Non-pigmented ciliary epithelial cell (primary cell): Measurements from ENCODE around the gene OSBPL6.
"Not testable (repeated sequence)": the region's sequence is repeated elsewhere in the genome, so short reads cannot be mapped to it uniquely, and the experiment has no call there.

Experiments
- DNase-seq: peaks from one replicate; pipeline ENCODE4 v3.0.0-alpha.2; 2010; ENCODE audit warnings: low read depth

Gene OSBPL6

DNA sequence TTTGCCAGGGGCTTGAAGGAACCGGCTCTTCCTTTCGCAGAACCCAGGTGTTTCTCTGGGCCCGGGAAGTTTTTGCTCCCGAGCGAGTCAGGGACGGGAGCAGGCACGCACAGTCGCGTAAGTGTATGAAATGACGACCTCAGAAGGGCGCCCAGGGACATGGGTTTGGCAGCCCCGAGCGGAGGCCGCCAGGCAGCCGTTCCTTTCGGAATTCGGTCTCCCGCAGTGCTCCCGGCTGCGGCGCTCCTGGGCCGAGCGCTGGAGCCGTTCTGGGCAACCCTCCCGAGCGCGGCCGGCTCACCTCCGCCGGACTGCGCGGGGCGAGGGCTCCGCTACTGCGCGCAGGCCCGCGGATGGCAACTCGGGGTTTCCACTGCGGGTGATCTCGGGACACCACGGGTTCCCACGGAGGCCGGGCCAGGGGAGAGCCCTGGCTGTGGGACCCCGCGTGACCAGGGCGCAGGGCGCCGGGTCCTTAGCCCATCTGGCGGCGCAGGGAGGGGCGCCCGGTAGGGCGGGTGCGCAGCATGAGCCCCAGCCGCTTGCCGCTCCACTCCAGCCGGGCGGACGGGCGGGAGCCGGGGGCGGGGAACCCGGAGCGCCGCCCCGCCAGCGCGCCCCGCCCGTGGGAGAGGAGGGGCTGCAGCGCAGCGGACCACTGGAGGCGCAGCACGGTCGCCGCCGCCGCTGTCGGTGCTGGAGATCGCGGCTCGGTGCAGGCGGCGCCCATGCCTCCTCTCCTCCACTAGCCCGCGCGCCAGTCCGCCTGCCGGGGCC lies at the start of gene OSBPL6:
Gene OSBPL6 (plus strand): TSS at position 690 of the 777 bp plus-strand sequence. CDS start 111,673 bp downstream, outside the sequence.
- no peak for DNase-seq

DNA sequence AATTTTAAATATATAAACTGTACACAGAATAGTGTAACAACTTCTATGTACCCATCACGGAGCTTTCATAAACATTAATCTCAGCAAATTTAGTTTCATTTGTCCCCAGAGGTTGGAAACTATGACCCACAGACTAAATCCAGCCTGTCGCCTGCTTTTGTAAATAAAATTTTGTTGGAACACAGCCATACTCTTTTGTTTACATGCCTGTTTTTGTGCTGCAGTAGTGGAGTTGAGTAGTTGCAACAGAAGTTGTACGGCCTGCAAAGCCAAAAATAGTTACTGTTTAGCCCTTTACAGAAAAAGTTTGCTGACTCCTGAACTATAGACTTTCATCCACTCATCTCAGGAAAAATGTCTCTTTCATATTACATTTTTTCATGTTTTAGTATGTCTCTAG lies 42.3 kb upstream of the OSBPL6 start:
- DNase-seq: no peak

DNA sequence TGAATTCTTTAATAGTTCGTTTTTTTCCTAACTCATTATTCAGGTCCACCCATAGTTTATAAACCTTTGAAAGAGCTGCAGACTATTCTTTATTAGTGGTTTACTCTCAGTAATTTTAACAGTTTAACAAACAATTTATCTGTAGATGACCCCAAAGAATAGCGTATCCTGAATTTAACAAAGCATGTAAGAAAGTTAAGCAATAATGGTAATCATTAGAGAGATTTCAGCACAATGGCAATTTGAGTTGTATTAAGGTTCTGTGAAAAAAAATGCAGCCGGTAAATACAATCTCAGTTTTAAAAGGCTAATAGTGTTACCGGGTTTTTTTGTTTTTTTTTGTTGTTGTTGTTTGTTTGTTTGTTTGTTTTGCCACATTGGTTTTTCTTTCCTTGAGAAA lies 41.8 kb upstream of the OSBPL6 start:
- no peak for DNase-seq

DNA sequence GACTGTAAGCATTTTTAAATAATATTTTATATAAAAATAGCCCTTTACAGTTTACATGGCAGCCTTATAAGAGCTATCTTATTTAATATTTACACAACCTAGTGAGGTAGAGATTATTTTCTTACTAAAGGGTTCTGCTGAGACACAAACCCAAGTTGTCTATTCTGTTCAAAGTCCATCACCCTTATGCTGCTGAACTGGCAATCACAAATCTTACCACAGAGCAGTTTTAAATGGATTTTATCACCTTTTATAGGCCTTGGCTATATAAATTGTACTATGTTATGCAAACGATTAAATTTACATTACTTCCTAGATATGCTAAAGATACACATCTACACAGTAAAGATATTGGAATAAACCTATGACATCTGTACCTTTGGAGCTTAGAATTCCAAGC lies 41.3 kb upstream of the OSBPL6 start:
- DNase-seq: no peak

DNA sequence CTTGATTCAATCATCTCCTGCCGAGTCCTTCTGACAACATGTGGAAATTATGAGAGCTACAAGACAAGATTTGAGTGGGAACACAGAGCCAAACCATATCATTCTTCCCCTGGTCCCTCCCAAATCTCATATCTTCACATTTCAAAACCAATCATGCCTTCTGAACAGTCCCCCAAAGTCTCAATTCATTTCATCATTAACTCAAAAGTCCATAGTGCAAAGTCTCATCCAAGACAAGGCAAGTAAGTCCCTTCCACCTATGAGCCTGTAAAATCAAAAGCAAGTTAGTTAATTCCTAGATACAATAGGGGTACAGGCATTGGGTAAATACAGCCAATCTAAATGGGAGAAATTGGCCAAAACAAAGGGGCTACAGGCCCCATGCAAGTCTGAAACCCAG lies 40.4 kb upstream of the OSBPL6 start:
- not testable (repeated sequence) for DNase-seq

DNA sequence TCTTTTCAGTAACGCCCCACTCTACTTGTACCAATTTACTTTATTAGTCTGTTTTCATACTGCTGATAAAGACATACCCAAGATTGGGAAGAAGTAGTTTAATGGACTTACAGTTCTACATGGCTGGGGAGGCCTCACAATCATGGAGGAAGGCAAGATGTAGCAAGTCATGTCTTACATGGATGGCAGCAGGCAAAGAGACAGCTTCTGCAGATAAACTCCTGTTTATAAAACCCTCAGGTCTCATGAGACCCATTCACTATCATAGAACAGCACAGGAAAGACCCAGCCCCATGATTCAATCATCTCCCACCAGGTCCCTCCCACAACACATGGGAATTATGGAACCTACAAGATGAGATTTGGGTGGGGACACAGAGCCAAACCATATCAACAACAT lies 38.8 kb upstream of the OSBPL6 start:
- DNase-seq: no peak

DNA sequence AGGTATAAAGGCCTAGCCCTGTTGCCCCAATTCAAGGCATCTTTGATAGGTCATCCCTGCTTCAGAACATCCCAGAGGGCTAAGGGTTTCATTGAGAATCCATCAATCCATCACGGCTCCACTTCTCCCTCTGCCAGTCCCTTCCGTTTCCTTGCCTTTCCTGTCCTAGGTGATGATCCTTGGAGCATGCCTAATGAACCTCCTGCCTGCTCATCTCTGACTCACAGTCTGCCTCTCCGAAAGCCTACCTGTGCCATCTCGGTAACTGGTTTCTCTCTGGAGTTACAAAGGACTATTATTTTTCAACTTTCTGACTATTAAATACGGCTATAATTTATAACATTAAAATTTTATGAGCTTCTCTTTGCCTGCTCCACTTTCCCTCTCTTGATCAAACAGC lies 36.7 kb upstream of the OSBPL6 start:
- no peak for DNase-seq

DNA sequence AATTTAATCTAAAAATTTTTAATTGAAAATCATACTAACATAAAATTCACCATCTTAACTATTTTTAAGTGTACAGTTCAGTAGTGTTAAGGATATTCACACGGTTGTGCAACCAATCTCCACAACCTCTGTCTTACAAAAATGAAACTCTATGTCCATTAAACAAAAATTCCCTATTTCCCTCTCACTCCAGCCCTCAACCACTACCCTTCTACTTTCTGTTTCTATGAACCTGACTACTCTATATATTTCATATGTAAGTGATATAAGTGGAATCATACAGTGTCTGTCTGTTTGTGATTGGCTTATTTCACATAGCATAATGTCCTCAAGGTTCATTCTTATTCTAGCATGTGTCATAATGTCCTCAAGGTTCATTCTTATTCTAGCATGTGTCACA lies 34.3 kb upstream of the OSBPL6 start:
- no peak for DNase-seq

DNA sequence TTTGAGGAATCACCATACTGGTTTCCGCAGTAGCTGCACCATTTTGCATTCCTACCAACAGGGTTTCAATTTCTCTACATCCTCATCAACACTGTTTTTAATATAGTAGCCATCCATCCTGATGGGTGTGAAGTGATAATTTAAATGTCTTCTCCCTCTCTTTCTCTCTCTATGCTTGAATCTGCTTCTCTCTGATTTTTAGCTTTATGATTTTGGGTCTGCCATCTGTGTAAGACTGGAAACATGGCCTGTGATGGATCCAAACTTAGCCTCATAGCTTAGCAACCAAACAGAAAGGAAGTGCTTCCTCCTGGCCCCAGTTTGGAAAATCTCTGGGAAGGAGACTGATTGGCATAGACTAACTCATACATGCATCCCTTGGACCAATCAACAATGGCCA lies 33.7 kb upstream of the OSBPL6 start:
- DNase-seq: no peak

DNA sequence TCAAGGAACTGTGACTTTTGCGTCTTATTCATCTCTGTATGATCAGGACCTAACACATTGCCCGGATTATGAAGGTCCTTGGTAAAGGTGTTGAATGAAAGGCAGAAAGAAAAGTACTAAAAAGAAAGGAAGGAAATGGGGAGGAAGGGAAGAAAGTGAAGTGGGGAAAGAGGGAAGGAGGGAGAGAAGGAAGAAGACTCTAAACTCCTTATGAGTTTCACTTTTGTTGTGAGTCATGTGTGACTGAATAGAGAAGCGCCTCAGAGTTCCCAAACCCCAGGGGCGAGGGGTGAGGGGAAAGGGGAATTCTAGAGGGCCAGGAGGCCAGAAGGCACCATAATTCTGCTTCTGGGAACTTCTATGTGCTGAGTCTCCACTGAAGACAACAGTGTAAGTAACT lies 30.9 kb upstream of the OSBPL6 start:
- no peak for DNase-seq

DNA sequence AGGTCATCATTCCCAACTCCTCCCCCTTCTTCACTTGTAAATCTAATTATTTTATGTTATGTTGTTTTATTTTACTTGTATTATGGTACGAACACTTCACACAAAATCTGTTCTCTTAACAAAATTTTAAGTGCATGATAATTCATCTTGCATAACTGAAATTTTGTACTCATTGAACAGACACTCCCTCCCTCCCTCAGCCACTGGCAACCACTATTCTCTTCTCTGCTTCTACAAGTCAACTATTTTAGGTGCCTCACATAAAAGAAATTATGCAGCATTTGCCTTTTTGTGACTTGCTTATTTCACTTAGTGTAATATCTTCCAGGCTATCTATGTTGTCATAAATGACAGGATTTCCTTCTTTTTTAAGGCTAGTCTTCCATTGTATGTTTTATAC lies 30.4 kb upstream of the OSBPL6 start:
- DNase-seq: no peak

DNA sequence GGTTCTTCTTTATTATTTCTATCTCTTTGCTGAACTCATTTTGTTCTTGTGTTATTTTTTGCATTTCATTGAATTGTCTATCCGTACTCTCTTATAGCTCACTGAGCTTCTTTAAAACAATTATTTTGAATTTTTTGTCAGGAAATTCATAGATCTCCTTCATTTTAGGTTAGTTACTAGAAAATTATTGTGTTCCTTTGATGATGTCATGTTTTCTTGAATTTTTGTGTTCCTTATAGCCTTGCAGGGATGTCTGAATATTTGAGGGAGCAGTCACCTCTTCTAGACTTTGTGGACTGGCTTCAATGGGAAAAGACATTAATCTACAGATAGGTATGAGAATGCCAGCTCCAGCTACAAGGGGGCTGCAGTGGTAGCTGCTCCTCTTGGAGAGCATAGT lies 20.7 kb upstream of the OSBPL6 start:
- no peak for DNase-seq

DNA sequence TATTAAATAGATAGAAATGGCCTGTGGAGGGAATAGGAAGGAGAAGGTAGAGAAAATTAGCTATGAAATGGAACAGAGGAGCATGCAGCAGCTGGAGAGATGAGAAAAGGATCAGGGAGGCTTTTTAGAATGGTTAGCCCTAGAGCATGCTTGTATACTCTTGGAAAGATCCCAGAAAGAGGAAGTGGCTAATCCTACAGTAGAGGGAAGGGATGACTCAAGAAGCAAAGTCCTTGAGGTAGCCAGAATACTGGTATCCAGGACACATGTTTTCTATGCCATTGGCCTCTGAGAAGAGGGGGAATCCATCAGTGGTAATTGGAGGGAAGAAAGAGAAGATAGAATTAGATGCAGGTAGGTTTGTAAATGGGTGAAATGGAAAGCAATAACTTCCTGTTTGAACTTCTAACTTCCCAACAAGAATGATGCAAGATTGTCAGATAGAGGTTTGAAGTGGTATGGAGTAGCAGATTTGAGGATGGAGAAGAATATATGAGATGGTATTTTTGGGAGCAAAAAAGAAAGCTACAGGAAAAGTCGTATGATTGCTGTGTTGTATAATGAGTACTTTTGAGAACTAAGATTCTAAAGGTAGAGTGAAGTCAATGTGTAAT lies 17.1 kb upstream of the OSBPL6 start:
- no peak for DNase-seq

DNA sequence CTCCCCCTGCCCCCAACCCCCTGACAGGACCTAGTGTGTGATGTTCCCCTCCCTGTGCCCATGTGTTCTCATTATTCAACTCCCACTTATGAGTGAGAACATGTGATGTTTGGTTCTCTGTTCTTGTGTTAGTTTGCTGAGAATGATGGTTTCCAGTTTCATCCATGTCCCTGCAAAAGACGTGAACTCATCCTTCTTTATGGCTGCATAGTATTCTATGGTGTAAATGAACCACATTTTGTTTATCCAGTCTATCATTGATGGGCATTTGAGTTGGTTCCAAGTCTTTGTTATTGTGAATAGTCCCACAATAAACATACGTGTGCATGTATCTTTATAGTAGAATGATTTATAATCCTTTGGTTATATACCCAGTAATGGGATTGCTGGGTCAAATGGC lies 13.7 kb upstream of the OSBPL6 start:
- not testable (repeated sequence) for DNase-seq

DNA sequence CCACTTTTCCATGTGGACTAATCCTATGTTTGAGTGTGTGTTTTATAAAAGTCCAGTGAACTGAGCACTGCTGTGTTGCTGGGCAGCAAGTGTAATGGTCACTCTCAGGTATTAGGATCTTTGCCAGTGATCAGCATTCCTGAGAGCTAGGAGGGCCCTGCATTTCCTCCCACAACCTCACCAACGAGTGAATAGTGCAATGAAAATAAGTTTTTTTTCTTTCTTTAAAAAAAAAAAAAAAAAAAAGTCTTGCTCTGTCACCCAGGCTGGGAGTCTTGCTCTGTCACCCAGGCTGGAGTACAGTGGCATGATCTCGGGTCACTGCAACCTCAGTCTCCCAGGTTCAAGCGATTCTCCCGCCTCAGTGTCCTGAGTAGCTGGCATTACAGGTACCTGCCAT lies 6.5 kb upstream of the OSBPL6 start:
- no peak for DNase-seq

DNA sequence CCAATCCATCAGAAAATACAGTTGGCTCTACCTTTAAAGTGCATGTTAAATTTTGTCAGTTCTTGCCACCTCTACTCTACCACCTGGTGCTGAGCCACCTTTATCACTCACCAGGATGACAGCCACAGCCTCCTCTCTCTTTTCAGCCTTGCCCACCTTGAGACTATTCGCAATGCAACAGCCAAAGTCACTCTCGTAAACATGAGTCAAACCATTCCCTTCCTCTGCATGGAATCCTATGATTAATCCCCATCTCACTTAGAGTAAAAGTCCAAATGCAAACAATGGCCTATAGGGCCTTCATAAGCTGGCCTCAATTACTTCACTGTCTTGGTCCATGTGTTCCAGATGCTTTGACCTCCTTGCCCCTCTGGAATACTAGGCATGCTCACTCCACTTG lies 5.8 kb upstream of the OSBPL6 start:
- DNase-seq: no peak

DNA sequence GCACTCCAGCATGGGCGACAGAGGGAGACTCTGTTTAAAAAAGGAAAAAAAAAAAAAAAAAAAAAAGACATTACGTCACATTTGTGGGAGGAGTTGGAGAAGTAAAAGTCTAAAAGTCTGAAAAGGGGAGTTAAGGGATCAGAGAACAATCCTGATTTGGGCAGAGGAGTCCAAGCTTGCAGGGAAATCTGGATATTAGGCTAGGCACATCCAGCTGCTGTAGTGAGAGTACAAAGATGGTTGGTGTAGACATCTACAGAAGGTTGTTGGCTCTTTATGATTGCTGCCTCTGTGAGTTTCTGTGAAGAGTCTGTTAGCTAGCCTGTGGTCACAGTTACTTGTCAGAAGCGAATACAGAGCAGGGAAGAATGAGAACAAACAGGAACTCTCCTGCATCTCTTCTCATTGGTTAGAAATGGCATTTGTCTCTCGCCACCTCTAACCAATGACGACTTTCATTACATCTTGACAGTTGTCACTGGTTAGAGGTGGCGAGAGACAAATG lies 3.3 kb upstream of the OSBPL6 start:
- no peak for DNase-seq

DNA sequence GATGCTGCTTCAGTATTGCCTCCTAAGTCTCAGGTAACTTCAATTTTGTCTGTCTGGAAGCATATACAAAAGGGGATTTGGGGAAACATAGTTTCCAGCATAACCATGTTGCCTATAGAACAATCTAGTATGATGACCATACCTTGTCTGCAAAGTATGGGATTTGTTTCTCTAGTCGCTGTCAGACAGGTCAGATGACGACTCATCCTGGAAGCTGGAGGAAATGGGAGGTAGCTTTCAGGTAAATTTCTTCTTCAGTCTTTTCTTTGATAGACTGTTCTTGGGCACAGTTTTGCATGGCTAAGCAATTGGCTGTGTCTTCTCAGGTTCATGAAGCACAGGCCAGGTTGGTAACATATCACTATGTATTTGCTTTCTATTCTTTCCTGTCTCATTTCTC lies 2.8 kb upstream of the OSBPL6 start:
- DNase-seq: no peak

DNA sequence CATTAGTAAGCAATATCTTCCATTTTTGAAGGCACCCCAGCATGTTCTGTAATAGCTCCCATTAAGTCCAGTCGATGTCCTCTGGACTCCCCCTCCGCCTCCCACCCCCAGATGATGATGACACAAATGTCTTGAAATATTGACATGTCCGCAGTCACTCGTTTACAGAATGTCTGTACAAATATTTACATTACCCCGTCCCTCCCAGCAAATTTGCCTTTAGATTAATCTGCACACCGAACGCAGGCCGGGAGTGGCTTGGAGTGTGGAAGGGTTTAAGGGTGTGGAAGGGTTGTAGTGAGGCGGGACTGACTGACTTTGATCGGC lies 853 bp upstream of the OSBPL6 start:
- DNase-seq: no peak

DNA sequence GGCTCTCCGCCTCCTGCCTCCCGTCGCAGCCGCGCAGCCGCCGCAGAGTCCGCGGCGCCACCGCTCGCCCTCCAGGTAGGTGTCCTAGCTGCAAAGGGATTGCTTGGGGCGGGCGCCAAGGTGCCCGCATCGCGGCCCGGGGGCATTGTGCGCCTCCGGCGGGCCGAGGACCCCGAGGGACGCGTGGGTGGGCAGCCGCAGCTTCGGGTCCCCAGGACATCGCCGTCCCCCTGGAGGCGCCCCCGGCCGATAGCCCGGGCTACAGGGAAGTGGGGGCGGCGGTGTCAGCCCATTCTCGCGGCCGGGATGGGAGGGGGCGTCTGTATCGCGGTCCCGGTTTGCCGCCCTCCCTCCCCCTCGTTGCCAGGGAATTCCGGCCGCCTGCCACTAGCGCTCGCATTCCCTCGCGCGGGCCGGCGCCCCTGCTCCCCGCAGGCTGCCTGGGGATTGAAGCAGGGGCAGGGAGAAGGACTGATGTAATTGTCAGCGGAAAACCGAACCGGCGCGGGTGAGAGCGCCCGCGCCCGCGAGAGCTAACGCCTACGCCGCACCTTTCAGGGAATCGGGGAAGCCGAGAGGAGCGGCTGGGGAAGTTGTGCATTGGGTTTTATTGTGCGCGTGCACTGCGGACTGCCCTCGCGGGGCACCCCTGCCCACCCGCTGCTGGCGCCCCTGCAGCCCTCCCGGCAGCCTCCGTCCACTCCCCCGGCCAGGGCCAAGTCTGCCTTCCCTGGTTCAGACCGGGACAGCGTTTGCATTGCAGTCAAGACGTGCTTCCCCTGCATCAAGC lies 483 bp downstream of the OSBPL6 start:
- DNase-seq: no peak

DNA sequence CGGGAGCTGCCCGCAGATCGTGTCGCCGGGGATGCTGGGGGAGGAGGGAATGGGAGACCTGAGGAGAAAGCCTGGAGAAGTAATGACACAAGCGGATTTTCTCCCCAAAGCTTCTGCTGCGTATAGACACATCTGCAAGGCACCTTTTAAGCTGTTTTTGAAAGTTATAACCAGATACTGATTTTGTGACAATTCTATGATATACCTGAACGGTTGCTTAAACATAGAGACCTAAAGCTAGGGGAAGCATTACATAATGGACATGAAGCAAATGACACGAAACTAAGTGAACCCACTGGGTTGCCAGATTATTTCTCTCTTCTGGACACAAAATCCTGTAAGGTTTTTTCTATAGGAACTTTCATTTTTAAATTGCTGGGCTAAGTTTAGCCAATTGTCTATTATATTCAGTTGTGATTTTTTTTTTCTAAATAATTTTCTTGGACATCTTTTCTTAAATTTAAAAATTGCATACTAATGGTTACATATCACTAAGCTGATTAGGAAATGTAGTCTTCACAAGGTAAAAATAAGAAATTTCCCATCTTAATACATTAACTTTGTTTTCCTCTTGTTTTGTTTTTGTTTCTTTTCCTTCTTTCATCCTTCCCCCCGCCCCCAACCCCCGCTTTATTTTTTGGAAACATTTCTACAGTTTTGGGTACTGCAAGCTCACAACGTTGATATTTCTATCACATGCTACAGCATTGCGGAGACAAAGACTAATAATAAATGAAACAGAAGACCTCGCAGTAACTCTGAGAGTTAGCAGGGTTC lies 1.3 kb downstream of the OSBPL6 start:
- no peak for DNase-seq

DNA sequence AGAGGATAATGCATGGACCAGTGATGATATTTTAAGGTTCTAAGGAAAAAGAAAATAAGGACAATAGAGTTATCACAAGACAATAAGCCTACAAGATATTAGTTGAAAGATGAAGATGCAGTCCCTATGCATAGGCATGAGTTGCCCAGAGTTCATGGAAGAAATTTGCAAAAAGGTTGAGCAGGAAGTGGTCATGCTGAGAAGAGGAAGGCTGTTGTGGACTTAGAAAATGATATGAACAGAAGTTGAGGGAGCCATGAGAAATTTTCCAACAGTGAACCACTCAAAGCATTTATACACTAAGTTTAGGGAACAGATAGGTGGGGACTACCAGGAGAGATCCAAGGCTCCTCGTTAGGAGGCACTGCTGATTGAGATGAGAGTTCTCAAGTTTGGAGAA lies 3.5 kb downstream of the OSBPL6 start:
- DNase-seq: no peak
